ENCODE results near the gene OSBPL3.

- TF ChIP-seq, protein P1, sequence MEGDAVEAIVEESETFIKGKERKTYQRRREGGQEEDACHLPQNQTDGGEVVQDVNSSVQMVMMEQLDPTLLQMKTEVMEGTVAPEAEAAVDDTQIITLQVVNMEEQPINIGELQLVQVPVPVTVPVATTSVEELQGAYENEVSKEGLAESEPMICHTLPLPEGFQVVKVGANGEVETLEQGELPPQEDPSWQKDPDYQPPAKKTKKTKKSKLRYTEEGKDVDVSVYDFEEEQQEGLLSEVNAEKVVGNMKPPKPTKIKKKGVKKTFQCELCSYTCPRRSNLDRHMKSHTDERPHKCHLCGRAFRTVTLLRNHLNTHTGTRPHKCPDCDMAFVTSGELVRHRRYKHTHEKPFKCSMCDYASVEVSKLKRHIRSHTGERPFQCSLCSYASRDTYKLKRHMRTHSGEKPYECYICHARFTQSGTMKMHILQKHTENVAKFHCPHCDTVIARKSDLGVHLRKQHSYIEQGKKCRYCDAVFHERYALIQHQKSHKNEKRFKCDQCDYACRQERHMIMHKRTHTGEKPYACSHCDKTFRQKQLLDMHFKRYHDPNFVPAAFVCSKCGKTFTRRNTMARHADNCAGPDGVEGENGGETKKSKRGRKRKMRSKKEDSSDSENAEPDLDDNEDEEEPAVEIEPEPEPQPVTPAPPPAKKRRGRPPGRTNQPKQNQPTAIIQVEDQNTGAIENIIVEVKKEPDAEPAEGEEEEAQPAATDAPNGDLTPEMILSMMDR (conservative IDR thresholded peaks at IDR 0.05 in 1 of 2, IDR thresholded peaks at IDR 0.05 in 1 of 2; ENCODE audit: extremely low read depth in 1 of 2, insufficient read depth in 1 of 2, low read depth in 1 of 2, low read length in 2 of 2): no peak
- TF ChIP-seq EZH2 (IDR thresholded peaks at IDR 0.05; ENCODE audit: borderline replicate concordance, low read length): no peak
These were observed 43.7 kb downstream of the OSBPL3 start for GRCh38 chr7:24936121-24936824.

All from mammary epithelial cell (primary cell).